T-helper 2 cell treated with Interferon-gamma antibody and Interleukin-4, amounts not matched to agents 100 ng/mL and 5 ng/mL, for 36 hours (primary cell): ENCODE results near the gene OAF. TPM values are rescaled to one million over a fixed set of nuclear protein-coding genes. Genes with fewer than 3 reads are reported as not detected.
"Not testable (repeated sequence)": the region's sequence is repeated elsewhere in the genome, so short reads cannot be mapped to it uniquely, and the experiment has no call there.

Experiments
- intact Hi-C: fragments of 100-400 bp; cut with micrococcal nuclease; formaldehyde crosslinking; loops from one replicate; pipeline ENCODE4 v1.15.1; 2023
- total RNA-seq: library from RNA; stranded (reverse); gene quantifications from 2 replicates; pipeline ENCODE4 v1.2.3, GENCODE V29; 2022

OAF gene
- total RNA-seq, 1 donor from 2014 or later: 2.7 TPM

DNA sequence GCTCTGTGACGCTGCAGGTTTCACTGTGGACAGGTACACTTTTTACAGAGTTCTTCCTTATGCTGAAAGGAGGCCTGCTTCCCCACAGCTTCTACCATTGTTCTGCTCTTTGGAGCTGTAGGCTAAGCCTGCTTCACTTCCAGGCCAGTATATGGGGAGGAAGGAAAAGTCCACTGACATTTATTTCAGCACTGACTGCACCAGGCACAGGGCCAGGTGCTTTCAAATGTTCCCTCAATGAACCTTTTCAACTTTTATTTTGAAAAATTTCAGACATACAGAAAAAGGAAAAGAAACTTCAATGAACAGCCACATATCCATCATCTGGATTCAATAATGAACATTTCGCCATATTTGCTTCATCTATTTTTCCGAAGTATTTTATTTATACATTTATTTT, 51.1 kb downstream of the OAF start:
- intact Hi-C loops: no loop called here

DNA sequence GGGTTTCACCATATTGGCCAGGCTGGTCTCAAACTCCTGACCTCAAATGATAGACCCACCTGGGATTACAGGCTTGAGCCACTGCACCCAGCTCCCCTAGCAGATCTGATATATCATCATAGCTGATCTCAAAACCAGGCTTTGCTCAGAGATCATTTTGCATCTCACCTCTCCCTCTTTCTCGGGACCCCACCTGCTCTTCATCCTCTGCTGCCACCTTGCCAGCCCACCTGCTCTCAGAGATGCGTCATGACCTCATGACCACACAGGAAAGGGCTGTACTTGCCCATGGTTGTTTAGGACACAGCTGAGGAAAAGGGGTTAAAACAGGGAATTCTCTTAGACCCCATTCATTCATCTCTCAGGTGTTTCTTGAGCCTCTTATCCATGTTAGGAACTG, 56.5 kb downstream of the OAF start:
- intact Hi-C loops: no loop called here

DNA sequence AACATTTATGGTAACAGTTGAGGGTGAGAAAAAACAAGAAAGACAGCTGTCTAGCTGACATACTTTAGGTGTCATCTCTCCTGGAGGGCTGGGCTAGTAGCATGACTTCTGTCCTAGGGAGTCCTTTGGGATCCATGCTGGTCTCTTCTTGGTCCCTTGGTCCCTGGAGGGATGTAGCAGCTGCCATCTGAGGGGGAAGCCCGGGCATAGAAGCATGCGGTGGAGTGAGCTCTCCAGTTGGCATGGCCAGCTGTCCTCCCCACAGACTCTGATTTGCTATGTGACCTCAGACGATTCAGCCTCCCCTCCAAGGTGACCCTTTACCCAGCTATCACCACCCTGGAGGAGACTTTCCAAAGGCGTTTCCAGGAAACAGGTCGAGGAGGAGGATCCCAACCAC, 57.9 kb downstream of the OAF start:
- intact Hi-C loops: no loop called here

DNA sequence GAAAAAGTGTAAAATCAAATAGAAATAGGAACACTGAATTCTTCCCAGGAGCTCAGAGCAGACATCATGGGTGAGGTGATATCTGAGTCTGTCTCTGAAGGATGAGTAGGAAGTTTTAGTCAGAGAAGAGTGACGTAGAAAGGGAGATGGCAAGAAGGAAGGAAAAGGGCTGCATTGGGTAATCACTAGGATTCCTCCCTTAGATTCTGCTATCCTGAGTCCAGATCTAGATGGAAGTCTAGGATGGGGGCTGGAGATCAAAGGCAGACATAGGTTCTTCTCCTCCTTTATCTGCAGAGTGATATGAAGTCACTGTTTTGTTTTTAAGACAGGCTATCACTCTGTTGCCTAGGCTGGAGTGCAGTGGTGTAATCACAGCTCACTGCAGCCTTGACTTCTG, 59.6 kb downstream of the OAF start:
- intact Hi-C loops: no loop called here

DNA sequence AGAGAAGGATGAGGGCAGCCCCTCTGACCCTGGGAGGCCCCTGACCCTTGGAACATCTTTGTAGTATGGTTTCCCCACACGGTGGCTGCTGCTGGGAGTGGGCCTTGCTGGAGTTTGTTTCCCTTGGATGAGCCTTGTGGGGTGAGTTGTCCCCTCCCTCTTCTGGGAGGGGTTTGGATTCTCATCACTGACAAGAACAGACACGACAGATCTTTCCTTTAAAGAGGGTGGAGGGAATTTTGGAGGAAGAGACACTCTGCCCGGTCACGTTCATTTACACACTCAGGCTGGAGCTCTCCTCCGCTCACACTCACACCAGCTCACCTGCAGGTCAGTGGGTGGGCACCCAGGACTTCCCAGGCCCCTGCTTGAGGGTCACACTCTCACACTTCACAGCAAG, 60.8 kb downstream of the OAF start:
- intact Hi-C loops: no loop called here

DNA sequence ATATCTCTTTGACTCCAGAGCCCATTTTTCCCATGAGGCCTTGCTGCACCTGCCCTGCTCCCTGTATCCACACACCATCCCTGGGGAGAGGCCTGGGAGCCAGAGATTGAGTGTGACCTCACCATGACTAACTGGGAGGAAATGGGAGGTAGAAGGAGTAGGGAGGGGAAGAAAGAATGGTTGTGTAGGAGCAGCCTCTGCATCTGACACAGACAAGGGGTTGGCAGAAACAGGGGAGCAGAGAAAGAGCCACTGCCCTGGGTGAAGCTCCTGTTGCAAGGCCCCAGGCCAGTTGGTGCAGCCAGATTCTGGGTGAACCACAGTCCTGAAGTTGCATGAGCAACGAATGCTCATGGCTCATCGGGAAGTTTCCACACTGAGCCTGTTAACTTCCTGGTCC, 61.5 kb downstream of the OAF start:
- intact Hi-C loops: no loop called here

DNA sequence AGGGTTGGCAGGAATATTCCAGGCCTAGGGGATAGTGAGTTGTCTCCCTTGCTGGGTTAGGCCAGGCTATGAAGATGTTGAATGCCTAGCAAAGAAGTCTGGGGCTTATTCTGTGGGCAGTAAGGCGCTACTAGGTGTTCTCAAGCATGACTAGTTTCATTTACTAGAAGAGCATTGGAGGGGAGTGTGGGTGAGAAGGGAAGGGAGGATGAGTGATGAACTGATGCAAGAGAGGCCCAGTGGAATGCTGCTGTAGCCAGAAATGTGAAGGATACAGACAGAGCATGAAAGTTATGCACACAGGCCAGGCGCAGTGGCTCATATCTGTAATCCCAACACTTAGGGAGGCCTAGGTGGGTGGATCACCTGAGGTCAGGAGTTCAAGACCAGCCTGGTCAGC, 62.6 kb downstream of the OAF start:
- intact Hi-C loops: no loop called here

DNA sequence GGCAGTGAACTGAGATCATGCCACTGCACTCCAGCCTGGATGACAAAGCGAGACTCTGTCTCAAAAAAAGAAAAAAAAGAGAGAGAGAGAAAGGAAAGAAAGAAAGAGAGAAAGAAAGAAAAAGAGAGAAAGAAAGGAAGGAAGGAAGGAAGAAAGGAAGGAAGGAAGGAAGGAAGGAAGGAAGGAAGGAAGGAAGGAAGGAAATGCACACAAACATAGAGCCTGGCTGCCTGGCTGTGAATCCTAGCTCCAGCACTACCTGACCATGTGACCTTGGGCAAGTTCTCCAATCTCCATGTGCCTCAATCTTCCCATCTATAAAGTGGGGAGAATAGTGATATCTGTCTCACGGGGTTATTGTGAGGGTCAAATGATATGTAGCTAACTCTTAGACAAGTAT, 63.1 kb downstream of the OAF start:
- intact Hi-C loops: not testable (repeated sequence)

DNA sequence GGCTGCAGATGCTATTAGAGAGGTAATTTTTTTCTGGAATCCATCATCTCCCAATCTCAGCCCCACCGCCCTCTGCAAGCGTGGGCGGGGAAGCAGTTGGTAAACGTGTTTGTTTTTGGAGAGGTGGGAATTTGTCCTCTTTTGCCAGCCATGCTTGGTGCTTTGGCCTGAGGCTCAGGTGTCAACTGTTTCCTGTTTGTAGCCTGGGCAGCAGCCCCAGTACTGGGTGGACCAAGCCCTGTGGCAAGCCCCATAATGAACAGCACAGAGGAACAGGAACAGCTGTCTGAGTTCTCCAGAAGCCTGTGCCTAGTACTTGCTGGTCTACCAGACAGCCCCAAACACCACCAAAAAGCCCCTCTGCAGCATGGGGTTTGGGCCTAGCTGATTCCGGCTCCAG, 68.7 kb downstream of the OAF start:
- intact Hi-C loops: no loop called here

Other genes with a start within 250 kb of the OAF start
- not detected in 2 replicates for gene TRIM29, start 72.9 kb upstream of the OAF start, total RNA-seq
- gene POU2F3, start 29.1 kb downstream of the OAF start, total RNA-seq: not detected in 2 replicates
- 0.27 and 0.50 TPM in 2 replicates for gene TLCD5, start 114.3 kb downstream of the OAF start, total RNA-seq
- 9.6 TPM in 2 replicates for gene ARHGEF12, start 125.4 kb downstream of the OAF start, total RNA-seq